ENCODE measurements around the gene HNRNPUL1.

Gene HNRNPUL1

GRCh38 chr19:41263850-41264580 lies at the start of gene HNRNPUL1:
Gene HNRNPUL1, plus strand, starts transcription at chr19:41264372. Its CDS starts 132 bp downstream, at chr19:41264504.
- H3K4me1 ChIP-seq (ENCODE audit: control insufficient read depth, insufficient read depth, low read length), result peaks cover 3% of the 10 kb centered on the region
- H3K36me3 ChIP-seq (ENCODE audit: control insufficient read depth, insufficient read depth, low read length), result peaks cover 22% of the 10 kb centered on the region
- H3K27me3 ChIP-seq (ENCODE audit: control insufficient read depth, insufficient read depth, low read length), result no peaks in the 10 kb centered on the region
- no peaks in the 10 kb centered on the region for H3K9me3 ChIP-seq (ENCODE audit: control insufficient read depth, insufficient read depth, low read length)
- H3K4me3 ChIP-seq (ENCODE audit: low read depth, low read length), result peak within 1 kb of the TSS; percentile 98
- peak within 1 kb of the TSS; percentile 97 for H3K9ac ChIP-seq (ENCODE audit: low read depth, low read length)

- no peaks in the 10 kb centered on the region for H3K4me1 ChIP-seq (ENCODE audit: control insufficient read depth, insufficient read depth, low read length)
- no peak overlapping the region for H3K9ac ChIP-seq (ENCODE audit: low read depth, low read length)
- H3K4me3 ChIP-seq (ENCODE audit: low read depth, low read length), result no peak overlapping the region
- no peaks in the 10 kb centered on the region for H3K27me3 ChIP-seq (ENCODE audit: control insufficient read depth, insufficient read depth, low read length)
- no peaks in the 10 kb centered on the region for H3K9me3 ChIP-seq (ENCODE audit: control insufficient read depth, insufficient read depth, low read length)
- peaks cover 12% of the 10 kb centered on the region for H3K36me3 ChIP-seq (ENCODE audit: control insufficient read depth, insufficient read depth, low read length)
Measured at GRCh38 chr19:41217741-41218140, 46.4 kb upstream of the HNRNPUL1 start.

DNA sequence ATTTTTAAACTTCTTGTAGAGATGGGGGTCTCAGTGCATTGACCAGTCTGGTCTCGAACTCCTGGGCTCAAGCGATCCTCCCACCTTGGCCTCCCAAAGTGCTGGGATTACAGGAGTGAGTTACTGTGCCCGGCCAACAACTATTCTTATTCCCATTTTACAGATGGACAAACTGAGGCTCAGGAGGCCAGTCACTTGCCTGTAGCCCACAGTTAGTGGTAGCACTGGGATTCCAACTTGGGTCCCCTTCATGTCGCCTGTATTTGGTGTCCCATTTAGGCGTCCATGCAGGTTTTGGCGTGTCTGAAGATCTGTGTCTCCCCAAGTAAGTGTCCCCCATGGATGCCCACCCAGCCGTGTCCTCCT lies 45.9 kb upstream of the HNRNPUL1 start:
- Histone ChIP-seq H3K9me3 (ENCODE audit: control insufficient read depth, insufficient read depth, low read length) (no peaks in the 10 kb centered on the region), H3K4me1 (ENCODE audit: control insufficient read depth, insufficient read depth, low read length) (peaks cover 1% of the 10 kb centered on the region), H3K4me3 (ENCODE audit: low read depth, low read length) (peak overlapping the region; percentile 70), H3K9ac (ENCODE audit: low read depth, low read length) (peak overlapping the region; percentile 50), H3K27me3 (ENCODE audit: control insufficient read depth, insufficient read depth, low read length) (no peaks in the 10 kb centered on the region), H3K36me3 (ENCODE audit: control insufficient read depth, insufficient read depth, low read length) (peaks cover 12% of the 10 kb centered on the region)

GRCh38 chr19:41218615-41219507 lies 45.3 kb upstream of the HNRNPUL1 start, which contains the start of gene AXL:
Gene AXL, plus strand, starts transcription at chr19:41219223. Its CDS starts 170 bp downstream, at chr19:41219393.
- Histone ChIP-seq H3K9me3 (ENCODE audit: control insufficient read depth, insufficient read depth, low read length) (no peaks in the 10 kb centered on the region), H3K9ac (ENCODE audit: low read depth, low read length) (peak within 1 kb of the TSS; percentile 50), H3K4me1 (ENCODE audit: control insufficient read depth, insufficient read depth, low read length) (peaks cover 4% of the 10 kb centered on the region), H3K4me3 (ENCODE audit: low read depth, low read length) (peak within 1 kb of the TSS; percentile 70), H3K27me3 (ENCODE audit: control insufficient read depth, insufficient read depth, low read length) (no peaks in the 10 kb centered on the region), H3K36me3 (ENCODE audit: control insufficient read depth, insufficient read depth, low read length) (peaks cover 12% of the 10 kb centered on the region)

GRCh38 chr19:41219924-41220567 lies 44.1 kb upstream of the HNRNPUL1 start:
- Histone ChIP-seq H3K4me3 (ENCODE audit: low read depth, low read length) (peak overlapping the region; percentile 70), H3K9me3 (ENCODE audit: control insufficient read depth, insufficient read depth, low read length) (no peaks in the 10 kb centered on the region), H3K36me3 (ENCODE audit: control insufficient read depth, insufficient read depth, low read length) (peaks cover 12% of the 10 kb centered on the region), H3K9ac (ENCODE audit: low read depth, low read length) (no peak overlapping the region), H3K4me1 (ENCODE audit: control insufficient read depth, insufficient read depth, low read length) (peaks cover 4% of the 10 kb centered on the region), H3K27me3 (ENCODE audit: control insufficient read depth, insufficient read depth, low read length) (no peaks in the 10 kb centered on the region)

GRCh38 chr19:41220811-41221210 lies 43.4 kb upstream of the HNRNPUL1 start:
- Histone ChIP-seq H3K9me3 (ENCODE audit: control insufficient read depth, insufficient read depth, low read length) (no peaks in the 10 kb centered on the region), H3K4me1 (ENCODE audit: control insufficient read depth, insufficient read depth, low read length) (peaks cover 8% of the 10 kb centered on the region), H3K27me3 (ENCODE audit: control insufficient read depth, insufficient read depth, low read length) (no peaks in the 10 kb centered on the region), H3K4me3 (ENCODE audit: low read depth, low read length) (no peak overlapping the region), H3K9ac (ENCODE audit: low read depth, low read length) (no peak overlapping the region), H3K36me3 (ENCODE audit: control insufficient read depth, insufficient read depth, low read length) (peaks cover 12% of the 10 kb centered on the region)

DNA sequence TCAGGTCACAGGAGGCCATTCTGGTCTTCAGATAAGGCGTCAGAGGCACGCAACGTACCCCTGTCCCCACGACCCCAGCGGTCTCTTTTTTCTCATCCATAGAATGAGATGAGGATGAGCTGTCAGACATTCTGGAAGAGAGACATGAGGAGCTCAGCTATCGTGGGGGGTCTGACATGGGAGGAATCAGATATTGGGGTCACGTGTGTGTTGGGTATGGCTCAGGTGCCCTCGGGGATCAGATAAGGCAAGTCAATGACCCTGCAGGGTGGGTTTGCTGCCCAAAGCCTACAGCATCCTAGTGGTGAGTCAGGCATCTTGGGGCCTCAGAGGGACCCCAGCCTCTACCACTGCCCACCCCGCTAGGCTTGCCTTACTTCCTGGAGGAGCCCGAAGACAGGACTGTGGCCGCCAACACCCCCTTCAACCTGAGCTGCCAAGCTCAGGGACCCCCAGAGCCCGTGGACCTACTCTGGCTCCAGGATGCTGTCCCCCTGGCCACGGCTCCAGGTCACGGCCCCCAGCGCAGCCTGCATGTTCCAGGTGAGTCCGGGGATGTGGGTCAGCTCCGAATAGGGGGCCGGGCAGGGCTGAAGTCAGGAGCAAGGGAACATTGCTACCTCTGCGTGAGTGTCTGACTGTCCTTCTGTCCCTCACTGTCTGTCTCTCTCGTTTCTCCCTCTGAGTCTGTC lies 42.5 kb upstream of the HNRNPUL1 start:
- Histone ChIP-seq H3K4me3 (ENCODE audit: low read depth, low read length) (no peak overlapping the region), H3K9me3 (ENCODE audit: control insufficient read depth, insufficient read depth, low read length) (no peaks in the 10 kb centered on the region), H3K36me3 (ENCODE audit: control insufficient read depth, insufficient read depth, low read length) (peaks cover 12% of the 10 kb centered on the region), H3K9ac (ENCODE audit: low read depth, low read length) (no peak overlapping the region), H3K27me3 (ENCODE audit: control insufficient read depth, insufficient read depth, low read length) (no peaks in the 10 kb centered on the region), H3K4me1 (ENCODE audit: control insufficient read depth, insufficient read depth, low read length) (peaks cover 12% of the 10 kb centered on the region)

GRCh38 chr19:41222240-41222639 lies 41.9 kb upstream of the HNRNPUL1 start:
- peaks cover 12% of the 10 kb centered on the region for H3K4me1 ChIP-seq (ENCODE audit: control insufficient read depth, insufficient read depth, low read length)
- H3K9ac ChIP-seq (ENCODE audit: low read depth, low read length), result no peak overlapping the region
- H3K27me3 ChIP-seq (ENCODE audit: control insufficient read depth, insufficient read depth, low read length), result no peaks in the 10 kb centered on the region

DNA sequence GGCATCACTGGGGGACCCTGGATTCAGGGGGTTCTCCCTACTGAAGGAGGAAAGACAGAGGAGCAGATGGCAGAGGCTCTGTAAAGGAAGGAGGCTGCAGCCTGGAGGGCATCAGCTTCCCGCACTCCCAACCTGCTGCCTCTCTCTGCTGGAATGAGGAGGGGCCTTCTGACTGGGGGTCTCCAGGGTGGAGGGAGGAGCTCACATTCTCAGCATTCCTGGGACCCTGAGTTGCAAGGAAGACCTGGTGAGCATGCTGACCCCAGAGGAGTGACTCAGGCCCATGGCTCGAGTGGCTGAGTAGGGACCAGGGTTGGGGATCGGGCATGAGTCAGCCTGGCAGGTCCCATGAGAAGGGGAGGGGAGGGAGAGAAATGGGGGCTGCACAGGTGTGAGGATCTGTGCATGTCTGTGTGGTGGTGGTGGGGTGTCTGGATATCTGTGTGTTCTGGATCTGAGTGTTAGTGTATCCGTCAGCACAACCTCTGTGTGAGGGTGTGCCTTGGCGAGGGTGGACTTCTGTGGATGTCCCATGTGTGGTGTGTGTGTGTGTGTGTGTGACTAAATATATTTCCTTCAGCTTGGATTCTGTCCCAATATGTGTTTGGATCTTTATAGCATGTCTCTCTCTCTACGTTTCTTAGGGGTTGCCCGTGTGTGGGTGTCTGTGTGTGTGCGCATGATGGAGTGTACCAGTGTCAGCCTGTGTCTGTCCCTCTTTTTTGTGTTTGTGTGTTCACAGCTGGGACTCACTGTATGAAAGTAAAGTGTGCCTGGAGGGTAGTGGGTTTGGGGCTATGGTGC lies 40.5 kb upstream of the HNRNPUL1 start:
- H3K9me3 ChIP-seq (ENCODE audit: control insufficient read depth, insufficient read depth, low read length), result no peaks in the 10 kb centered on the region
- no peak overlapping the region for H3K4me3 ChIP-seq (ENCODE audit: low read depth, low read length)
- H3K9ac ChIP-seq (ENCODE audit: low read depth, low read length), result no peak overlapping the region
- H3K27me3 ChIP-seq (ENCODE audit: control insufficient read depth, insufficient read depth, low read length), result no peaks in the 10 kb centered on the region
- H3K36me3 ChIP-seq (ENCODE audit: control insufficient read depth, insufficient read depth, low read length), result peaks cover 12% of the 10 kb centered on the region
- H3K4me1 ChIP-seq (ENCODE audit: control insufficient read depth, insufficient read depth, low read length), result peaks cover 12% of the 10 kb centered on the region

More at GRCh38 chr19:41222240-41222639, 41.9 kb upstream of the HNRNPUL1 start:
- Histone ChIP-seq H3K4me3 (ENCODE audit: low read depth, low read length) (no peak overlapping the region), H3K36me3 (ENCODE audit: control insufficient read depth, insufficient read depth, low read length) (peaks cover 12% of the 10 kb centered on the region), H3K9me3 (ENCODE audit: control insufficient read depth, insufficient read depth, low read length) (no peaks in the 10 kb centered on the region)

- Histone ChIP-seq H3K4me3 (ENCODE audit: low read depth, low read length) (no peak overlapping the region), H3K9ac (ENCODE audit: low read depth, low read length) (no peak overlapping the region), H3K9me3 (ENCODE audit: control insufficient read depth, insufficient read depth, low read length) (no peaks in the 10 kb centered on the region), H3K36me3 (ENCODE audit: control insufficient read depth, insufficient read depth, low read length) (peaks cover 12% of the 10 kb centered on the region), H3K27me3 (ENCODE audit: control insufficient read depth, insufficient read depth, low read length) (no peaks in the 10 kb centered on the region), H3K4me1 (ENCODE audit: control insufficient read depth, insufficient read depth, low read length) (peaks cover 12% of the 10 kb centered on the region)
Measured at GRCh38 chr19:41224632-41225031, 39.5 kb upstream of the HNRNPUL1 start.

Data from iPS-15b (cell line).